ENCODE measurements around the gene ITPR3.

GRCh38 chr6:33694977-33695376 is 73.9 kb downstream of the ITPR3 start:
- no peak for TF ChIP-seq CTCF (optimal IDR thresholded peaks at IDR 0.05 in 1 of 3, IDR thresholded peaks at IDR 0.05 in 1 of 3, conservative IDR thresholded peaks at IDR 0.05 in 1 of 3; ENCODE audit: extremely low read depth in 1 of 3, insufficient read depth in 2 of 3, low read length in 3 of 3)
- no peak for TF ChIP-seq EZH2 (IDR thresholded peaks at IDR 0.05; ENCODE audit: low read length)

All from keratinocyte (primary cell).